Gastroesophageal sphincter (tissue), 4 donors: ENCODE measurements around the gene UQCC2. TPM values are rescaled to one million over a fixed set of nuclear protein-coding genes. Genes with fewer than 3 reads are reported as not detected.

ENCODE experiments used
- ATAC-seq: fragments of 150-250 bp; one replicate; pipeline ENCODE4 v1.9.1; 2016; ENCODE audit warnings: mild to moderate bottlenecking, moderate library complexity
- H3K27ac ChIP-seq, 4 donors: fragments of 200-600 bp; sonication (generic) in 3 of 4; 1 replicate in 3 of 4; 2 replicates in 1 of 4; pipeline ENCODE4 v1.5.1; 2016 to 2019
- H3K27me3 ChIP-seq: fragments of 200-600 bp; sonication (generic); one replicate; pipeline ENCODE4 v1.5.1; 2019
- H3K36me3 ChIP-seq, 2 donors: fragments of 200-600 bp; sonication (generic); one replicate each; pipeline ENCODE4 v1.5.1; 2019; ENCODE audit warnings: control low read depth in 1 of 2
- H3K4me1 ChIP-seq, 3 donors: fragments of 200-600 bp; sonication (generic); 1 replicate in 2 of 3; 2 replicates in 1 of 3; pipeline ENCODE4 v1.5.1; 2016 to 2019; ENCODE audit warnings: control low read depth in 2 of 3
- H3K4me3 ChIP-seq, 2 donors: fragments of 200-600 bp; sonication (generic); one replicate each; pipeline ENCODE4 v1.5.1; 2019; ENCODE audit warnings: mild to moderate bottlenecking in 1 of 2, moderate library complexity in 1 of 2
- H3K9me3 ChIP-seq, 3 donors: fragments of 200-600 bp; sonication (generic); one replicate each; pipeline ENCODE4 v1.5.1; 2017 to 2019; ENCODE audit warnings: control low read depth in 2 of 3
- EP300 ChIP-seq: sonication (generic); formaldehyde crosslinking; IDR thresholded peaks from one replicate; pipeline ENCODE4 v1.6.1; 2017; ENCODE audit warnings: antibody characterized with exemption, mild to moderate bottlenecking
- POLR2A ChIP-seq, 2 donors: fragments of 450-650 bp; IDR thresholded peaks; one replicate each; pipeline ENCODE4 v1.6.1; 2017; ENCODE audit warnings: antibody characterized with exemption in 2 of 2, mild to moderate bottlenecking in 2 of 2, moderate library complexity in 1 of 2
- POLR2AphosphoS5 ChIP-seq: sonication (generic); formaldehyde crosslinking; IDR thresholded peaks from one replicate; pipeline ENCODE4 v1.6.1; 2017; ENCODE audit warnings: antibody characterized with exemption
- WGBS, 2 donors: methylation state at CpG; one replicate each; pipeline ENCODE4 v1.1.5; 2018; ENCODE audit warnings: low coverage in 1 of 2; 5-methylcytosine and 5-hydroxymethylcytosine counted together
- small RNA-seq, 4 donors: library from RNA; depleted of rRNA; stranded (forward); fragments of <200 nt; gene quantifications; one replicate each; pipeline ENCODE3, GENCODE V24; 2016
- total RNA-seq, 4 donors: library from RNA; depleted of rRNA; stranded (reverse); fragments of >200 nt; gene quantifications; one replicate each; pipeline ENCODE4 v1.1.0, GENCODE V29; 2016
- TF ChIP-seq, protein P1 (sequence below), 4 experiments: fragments of 200-600 bp in 2 of 4; fragments of 450-650 bp in 2 of 4; sonication (generic) in 1 of 4; IDR thresholded peaks; one replicate each; pipeline ENCODE4 v1.5.1; 2017 to 2019; ENCODE audit warnings: antibody characterized with exemption in 4 of 4, mild to moderate bottlenecking in 2 of 4, moderate library complexity in 2 of 4

Gene UQCC2
- total RNA-seq, 4 donors from 2014 or later = 14.5 to 25.3 (median 17.7) TPM

DNA sequence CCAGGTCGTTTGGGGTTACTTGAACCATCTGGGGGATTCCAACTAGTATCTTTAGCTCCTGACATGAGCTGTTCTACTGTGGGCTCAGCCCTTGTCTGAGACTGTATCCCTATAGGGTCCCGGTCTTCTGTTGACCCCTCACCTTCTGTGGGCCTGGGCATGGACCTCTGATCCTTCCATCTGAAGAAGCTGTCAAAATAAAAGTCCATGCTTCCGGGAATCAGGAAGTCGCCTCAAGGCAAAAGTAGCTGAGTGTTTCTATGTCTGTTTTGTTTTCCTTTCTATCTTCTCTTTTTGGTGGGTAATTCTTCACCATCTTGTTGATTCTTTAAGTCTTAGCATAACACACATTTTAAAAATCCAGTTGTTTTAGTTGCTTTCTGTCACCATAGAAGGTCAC lies 60.1 kb downstream of the UQCC2 start:
- H3K27me3 ChIP-seq = peaks cover 22% of the 10 kb centered on the region
- no peak overlapping the region for H3K27ac ChIP-seq
- H3K36me3 ChIP-seq = peaks cover 0 to 2% of the 10 kb centered on the region in 2 donors
- no peak overlapping the region for H3K4me3 ChIP-seq
- H3K4me1 ChIP-seq = peaks cover 0 to 6% (median 0%) of the 10 kb centered on the region in 3 donors
- WGBS, 2 donors = 49% methylated on average over 4 of the region's 4 CpGs
- no peak for TF ChIP-seq EP300
- TF ChIP-seq POLR2AphosphoS5 = no peak
- no peak for TF ChIP-seq POLR2A (IDR thresholded peaks at IDR 0.05)
- TF ChIP-seq, protein P1, sequence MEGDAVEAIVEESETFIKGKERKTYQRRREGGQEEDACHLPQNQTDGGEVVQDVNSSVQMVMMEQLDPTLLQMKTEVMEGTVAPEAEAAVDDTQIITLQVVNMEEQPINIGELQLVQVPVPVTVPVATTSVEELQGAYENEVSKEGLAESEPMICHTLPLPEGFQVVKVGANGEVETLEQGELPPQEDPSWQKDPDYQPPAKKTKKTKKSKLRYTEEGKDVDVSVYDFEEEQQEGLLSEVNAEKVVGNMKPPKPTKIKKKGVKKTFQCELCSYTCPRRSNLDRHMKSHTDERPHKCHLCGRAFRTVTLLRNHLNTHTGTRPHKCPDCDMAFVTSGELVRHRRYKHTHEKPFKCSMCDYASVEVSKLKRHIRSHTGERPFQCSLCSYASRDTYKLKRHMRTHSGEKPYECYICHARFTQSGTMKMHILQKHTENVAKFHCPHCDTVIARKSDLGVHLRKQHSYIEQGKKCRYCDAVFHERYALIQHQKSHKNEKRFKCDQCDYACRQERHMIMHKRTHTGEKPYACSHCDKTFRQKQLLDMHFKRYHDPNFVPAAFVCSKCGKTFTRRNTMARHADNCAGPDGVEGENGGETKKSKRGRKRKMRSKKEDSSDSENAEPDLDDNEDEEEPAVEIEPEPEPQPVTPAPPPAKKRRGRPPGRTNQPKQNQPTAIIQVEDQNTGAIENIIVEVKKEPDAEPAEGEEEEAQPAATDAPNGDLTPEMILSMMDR (IDR thresholded peaks at IDR 0.05) = no peak
- H3K9me3 ChIP-seq = no peaks in the 10 kb centered on the region
- ATAC-seq = no peak

Small RNA genes lying within 50 kb of the gene (small RNA-seq; reads per million reads assigned to genes)
- gene MIR3934 = 0 reads per million in 4 donors

Other genes starting within 250 kb of the UQCC2 start
- 10 to 100 TPM in 2 of 4 donors, 1 to 10 TPM in 2; 7.3 to 14.3 (median 11.0) TPM for gene BAK1, start 131.4 kb downstream of the UQCC2 start, total RNA-seq
- 10 to 100 TPM; 11.8 to 25.0 (median 19.6) TPM for gene ITPR3, start 90.4 kb downstream of the UQCC2 start, total RNA-seq
- 1 to 10 TPM in 3 of 4 donors, under 1 TPM in 1; 0.32 to 5.5 (median 2.8) TPM for gene IP6K3, start 35.2 kb upstream of the UQCC2 start, total RNA-seq
- 10 to 100 TPM; 47.3 to 50.9 (median 49.9) TPM for gene LEMD2, start 77.4 kb upstream of the UQCC2 start, total RNA-seq
- gene MLN, start 92.3 kb upstream of the UQCC2 start, total RNA-seq = not detected